GM21619 (cell line): ENCODE results near the gene TRIM29.

ENCODE experiments used
- ATAC-seq: cut with Tn5 transposase; IDR thresholded peaks from one replicate; pipeline ENCODE4 v1.9.1; 2021; ENCODE audit not compliant: unreplicated experiment

TRIM29 gene

GRCh38 chr11:120141113-120141767, 3.3 kb upstream of the TRIM29 start:
- no peak for ATAC-seq

- no peak for ATAC-seq
Observed at GRCh38 chr11:120139316-120140069, 1.6 kb upstream of the TRIM29 start.

GRCh38 chr11:120137187-120137610, 714 bp downstream of the TRIM29 start:
- no peak for ATAC-seq

- no peak for ATAC-seq
Observed at GRCh38 chr11:120136356-120136755, 1.6 kb downstream of the TRIM29 start.

GRCh38 chr11:120135838-120136237, 2.1 kb downstream of the TRIM29 start:
- ATAC-seq, result no peak

GRCh38 chr11:120134931-120135228, 3.0 kb downstream of the TRIM29 start:
- no peak for ATAC-seq

GRCh38 chr11:120134106-120134930, 3.6 kb downstream of the TRIM29 start:
- ATAC-seq, result no peak

- no peak for ATAC-seq
Observed at GRCh38 chr11:120133216-120134105, 4.5 kb downstream of the TRIM29 start.

GRCh38 chr11:120132645-120133185, 5.2 kb downstream of the TRIM29 start:
- ATAC-seq, result no peak

- ATAC-seq, result no peak
Observed at GRCh38 chr11:120131941-120132644, 5.8 kb downstream of the TRIM29 start.

GRCh38 chr11:120130991-120131760, 6.7 kb downstream of the TRIM29 start:
- ATAC-seq, result no peak

- no peak for ATAC-seq
Observed at GRCh38 chr11:120130176-120130980, 7.5 kb downstream of the TRIM29 start.

GRCh38 chr11:120129570-120129969, 8.3 kb downstream of the TRIM29 start:
- ATAC-seq, result no peak

GRCh38 chr11:120128392-120129119, 9.4 kb downstream of the TRIM29 start:
- ATAC-seq, result no peak

- no peak for ATAC-seq
Observed at GRCh38 chr11:120127236-120127635, 10.7 kb downstream of the TRIM29 start.

GRCh38 chr11:120126620-120127019, 11.3 kb downstream of the TRIM29 start:
- ATAC-seq, result no peak

GRCh38 chr11:120125509-120125908, 12.4 kb downstream of the TRIM29 start:
- ATAC-seq, result no peak

- no peak for ATAC-seq
Observed at GRCh38 chr11:120125024-120125423, 12.9 kb downstream of the TRIM29 start.
